Karpas-422 (cell line): Measurements from ENCODE around the gene MMRN1. TPM values are rescaled to one million over a fixed set of nuclear protein-coding genes. Genes with fewer than 3 reads are reported as not detected.
"Not testable (repeated sequence)": the region's sequence is repeated elsewhere in the genome, so short reads cannot be mapped to it uniquely, and the experiment has no call there.

Source experiments
- DNase-seq: peaks from one replicate; pipeline ENCODE4 v3.0.0-alpha.2; 2015
- H2AFZ ChIP-seq: fragments of 200-600 bp; sonication (generic); 2 replicates; pipeline ENCODE4 v1.6.1; 2014; ENCODE audit warnings: antibody characterized with exemption, low read length, mixed read lengths
- H3K27ac ChIP-seq: fragments of 200-600 bp; sonication (generic); 2 replicates; pipeline ENCODE4 v1.5.1; 2014; ENCODE audit warnings: mild to moderate bottlenecking, low read length, moderate library complexity
- H3K27me3 ChIP-seq: fragments of 200-600 bp; sonication (generic); 2 replicates; pipeline ENCODE4 v1.6.1; 2014; ENCODE audit warnings: low read length, mixed read lengths
- H3K36me3 ChIP-seq: fragments of 200-600 bp; sonication (generic); 2 replicates; pipeline ENCODE4 v1.6.1; 2014; ENCODE audit warnings: low read length, mixed read lengths; ENCODE audit not compliant: insufficient read depth
- H3K4me1 ChIP-seq: fragments of 200-600 bp; sonication (generic); 2 replicates; pipeline ENCODE4 v1.6.1; 2014; ENCODE audit warnings: mild to moderate bottlenecking, low read length, mixed read lengths
- H3K4me2 ChIP-seq: fragments of 200-600 bp; sonication (generic); 2 replicates; pipeline ENCODE4 v1.6.1; 2014; ENCODE audit warnings: low read length, low read depth, mild to moderate bottlenecking; ENCODE audit not compliant: poor library complexity, severe bottlenecking
- H3K4me3 ChIP-seq: fragments of 200-600 bp; sonication (generic); 2 replicates; pipeline ENCODE4 v1.5.1; 2014; ENCODE audit warnings: mild to moderate bottlenecking, antibody characterized with exemption, low read length, mixed read lengths
- H3K79me2 ChIP-seq: fragments of 200-600 bp; sonication (generic); 2 replicates; pipeline ENCODE4 v1.6.1; 2014; ENCODE audit warnings: mild to moderate bottlenecking, low read length, mixed read lengths
- H3K9ac ChIP-seq: fragments of 200-600 bp; sonication (generic); 2 replicates; pipeline ENCODE4 v1.6.0; 2014; ENCODE audit warnings: low read length
- H3K9me2 ChIP-seq: fragments of 200-600 bp; sonication (generic), shearing (Covaris generic); replicated peaks from 2 replicates; pipeline ENCODE4 v1.6.0; 2014; ENCODE audit warnings: mild to moderate bottlenecking, low read length, moderate library complexity; ENCODE audit not compliant: insufficient read depth
- H3K9me3 ChIP-seq: fragments of 300-700, 200-600 bp; sonication (generic); 2 replicates; pipeline ENCODE4 v1.6.1; 2014; ENCODE audit warnings: low read length, mixed read lengths
- H4K20me1 ChIP-seq: fragments of 200-600 bp; sonication (generic); 2 replicates; pipeline ENCODE4 v1.6.1; 2014; ENCODE audit warnings: mild to moderate bottlenecking, antibody characterized with exemption, low read length, low read depth; ENCODE audit not compliant: insufficient read depth
- total RNA-seq: library from RNA; depleted of rRNA; stranded (reverse); fragments of >200 nt; shearing (Covaris generic); gene quantifications from 2 replicates; pipeline ENCODE4 v1.2.3, GENCODE V29; 2014; ENCODE audit warnings: low replicate concordance

The MMRN1 gene
- total RNA-seq, 1 experiment from 2014 or later, result not detected

- Histone ChIP-seq H3K9me3 (no peaks in the 10 kb centered on the region), H3K27me3 (no peaks in the 10 kb centered on the region), H3K9ac (no peak overlapping the region), H3K27ac (no peak overlapping the region), H3K4me3 (no peak overlapping the region), H3K9me2 (no peaks in the 10 kb centered on the region), H2AFZ (no peak overlapping the region), H3K4me1 (no peaks in the 10 kb centered on the region), H3K4me2 (no peak overlapping the region), H4K20me1 (no peaks in the 10 kb centered on the region), H3K36me3 (no peaks in the 10 kb centered on the region), H3K79me2 (no peaks in the 10 kb centered on the region)
- no peak for DNase-seq
Observed at GRCh38 chr4:89876548-89876947, 18.1 kb upstream of the MMRN1 start.

- no peak for DNase-seq
- H3K9ac ChIP-seq, result no peak overlapping the region
- H2AFZ ChIP-seq, result no peak overlapping the region
- no peaks in the 10 kb centered on the region for H3K4me1 ChIP-seq
- no peak overlapping the region for H3K27ac ChIP-seq
- no peaks in the 10 kb centered on the region for H4K20me1 ChIP-seq
- H3K79me2 ChIP-seq, result no peaks in the 10 kb centered on the region
- H3K27me3 ChIP-seq, result no peaks in the 10 kb centered on the region
- H3K4me2 ChIP-seq, result no peak overlapping the region
- H3K4me3 ChIP-seq, result no peak overlapping the region
- no peaks in the 10 kb centered on the region for H3K36me3 ChIP-seq
- no peaks in the 10 kb centered on the region for H3K9me2 ChIP-seq
- H3K9me3 ChIP-seq, result no peaks in the 10 kb centered on the region
Observed at GRCh38 chr4:89878611-89879010, 16.0 kb upstream of the MMRN1 start.

- no peak overlapping the region for H3K9ac ChIP-seq
- DNase-seq, result no peak
- H3K4me3 ChIP-seq, result no peak overlapping the region
- H3K27me3 ChIP-seq, result no peaks in the 10 kb centered on the region
- H3K4me1 ChIP-seq, result no peaks in the 10 kb centered on the region
- no peaks in the 10 kb centered on the region for H3K9me3 ChIP-seq
- no peaks in the 10 kb centered on the region for H3K79me2 ChIP-seq
- H2AFZ ChIP-seq, result no peak overlapping the region
- H3K4me2 ChIP-seq, result no peak overlapping the region
- no peak overlapping the region for H3K27ac ChIP-seq
- H4K20me1 ChIP-seq, result no peaks in the 10 kb centered on the region
- no peaks in the 10 kb centered on the region for H3K9me2 ChIP-seq
- no peaks in the 10 kb centered on the region for H3K36me3 ChIP-seq
Observed at GRCh38 chr4:89879215-89879614, 15.4 kb upstream of the MMRN1 start.

- Histone ChIP-seq H3K36me3 (no peaks in the 10 kb centered on the region), H3K4me1 (no peaks in the 10 kb centered on the region), H3K9me2 (no peaks in the 10 kb centered on the region), H3K9ac (no peak overlapping the region), H3K79me2 (no peaks in the 10 kb centered on the region), H3K9me3 (no peaks in the 10 kb centered on the region), H3K4me2 (no peak overlapping the region), H3K27ac (no peak overlapping the region), H3K27me3 (no peaks in the 10 kb centered on the region), H4K20me1 (no peaks in the 10 kb centered on the region), H3K4me3 (no peak overlapping the region), H2AFZ (no peak overlapping the region)
- DNase-seq, result no peak
Observed at GRCh38 chr4:89889289-89889688, 5.4 kb upstream of the MMRN1 start.

GRCh38 chr4:89897867-89898266 lies 3.2 kb downstream of the MMRN1 start:
- DNase-seq, result no peak
- H3K79me2 ChIP-seq, result no peaks in the 10 kb centered on the region
- no peaks in the 10 kb centered on the region for H3K27me3 ChIP-seq
- no peak overlapping the region for H3K27ac ChIP-seq
- H4K20me1 ChIP-seq, result no peaks in the 10 kb centered on the region
- H3K4me2 ChIP-seq, result no peak overlapping the region
- no peak overlapping the region for H3K9ac ChIP-seq
- H2AFZ ChIP-seq, result no peak overlapping the region
- no peak overlapping the region for H3K4me3 ChIP-seq
- no peaks in the 10 kb centered on the region for H3K36me3 ChIP-seq
- no peaks in the 10 kb centered on the region for H3K9me3 ChIP-seq
- no peaks in the 10 kb centered on the region for H3K9me2 ChIP-seq
- H3K4me1 ChIP-seq, result no peaks in the 10 kb centered on the region

DNA sequence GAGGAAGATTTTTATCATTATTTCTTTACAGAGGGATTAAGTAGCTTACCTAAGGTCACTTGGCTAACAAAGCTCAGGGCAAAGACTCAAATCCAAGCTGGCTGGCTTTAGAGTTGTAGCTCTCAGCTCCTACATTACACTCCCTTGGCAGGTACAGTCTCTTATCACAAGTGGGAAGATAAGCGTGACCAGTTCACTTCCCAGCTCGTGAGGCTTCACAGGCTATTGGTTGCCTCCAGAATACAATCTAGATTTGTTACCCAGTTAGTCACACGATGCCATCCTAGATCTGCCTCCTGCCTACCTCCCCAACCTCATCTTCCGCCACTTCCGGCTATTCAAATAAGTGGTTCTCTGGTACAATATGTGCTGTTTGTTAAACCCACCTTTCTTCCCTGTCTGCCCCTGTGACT lies 3.7 kb downstream of the MMRN1 start:
- H4K20me1 ChIP-seq, result no peaks in the 10 kb centered on the region
- no peak overlapping the region for H3K4me2 ChIP-seq
- H3K9ac ChIP-seq, result no peak overlapping the region
- H3K27ac ChIP-seq, result no peak overlapping the region
- no peak overlapping the region for H2AFZ ChIP-seq
- H3K9me2 ChIP-seq, result no peaks in the 10 kb centered on the region
- H3K79me2 ChIP-seq, result no peaks in the 10 kb centered on the region
- no peaks in the 10 kb centered on the region for H3K4me1 ChIP-seq
- no peaks in the 10 kb centered on the region for H3K9me3 ChIP-seq
- H3K36me3 ChIP-seq, result no peaks in the 10 kb centered on the region
- H3K27me3 ChIP-seq, result no peaks in the 10 kb centered on the region
- peak; percentile 42 for DNase-seq
- H3K4me3 ChIP-seq, result no peak overlapping the region

DNA sequence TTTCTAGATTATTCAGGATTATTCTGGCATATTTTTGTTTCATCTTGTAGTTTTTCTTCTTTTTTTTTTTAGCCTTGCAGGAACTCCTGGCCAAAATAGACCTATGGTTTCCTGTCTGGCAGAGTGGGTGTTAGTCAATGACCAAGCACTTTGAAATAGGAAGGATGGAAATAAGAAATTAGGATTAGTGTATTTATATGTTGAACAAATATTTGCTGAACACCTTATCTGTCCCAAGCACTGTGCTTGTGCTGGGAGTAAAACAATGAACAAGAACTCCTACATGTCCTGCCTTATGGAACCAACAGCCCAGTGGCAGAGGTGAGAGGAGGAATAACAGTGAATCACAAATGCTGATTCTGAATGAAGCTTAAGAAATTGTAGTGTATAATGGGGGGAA lies 4.5 kb downstream of the MMRN1 start:
- Histone ChIP-seq H3K4me3 (no peak overlapping the region), H3K27ac (no peak overlapping the region), H3K79me2 (no peaks in the 10 kb centered on the region)

DNA sequence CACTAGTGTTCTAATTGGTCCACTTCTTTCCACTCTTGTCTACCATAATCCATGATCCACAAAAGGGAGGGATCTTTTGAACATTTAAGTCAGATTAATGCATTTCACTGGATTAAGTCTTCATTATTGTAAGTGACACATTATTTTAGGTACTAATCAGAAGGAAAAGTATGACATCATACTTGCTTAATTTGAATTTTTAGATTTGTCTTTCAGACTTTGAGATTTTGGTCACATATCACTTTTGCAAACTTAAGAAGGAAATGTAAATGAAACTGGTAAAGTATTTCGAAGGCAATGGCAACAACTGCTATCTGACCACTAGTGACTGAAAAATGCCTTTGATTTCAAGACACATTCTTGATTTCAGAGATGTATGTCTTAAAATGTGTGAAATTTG lies 5.2 kb downstream of the MMRN1 start:
- Histone ChIP-seq H3K9me3 (no peaks in the 10 kb centered on the region), H3K36me3 (no peaks in the 10 kb centered on the region), H3K27me3 (no peaks in the 10 kb centered on the region), H3K27ac (no peak overlapping the region), H3K9ac (no peak overlapping the region), H2AFZ (no peak overlapping the region), H3K9me2 (no peaks in the 10 kb centered on the region), H3K4me2 (no peak overlapping the region), H3K4me3 (no peak overlapping the region), H4K20me1 (no peaks in the 10 kb centered on the region), H3K79me2 (no peaks in the 10 kb centered on the region), H3K4me1 (no peaks in the 10 kb centered on the region)
- no peak for DNase-seq

More for the DNA sequence above, 4.5 kb downstream of the MMRN1 start:
- no peak overlapping the region for H3K4me2 ChIP-seq
- H3K27me3 ChIP-seq, result no peaks in the 10 kb centered on the region
- no peak overlapping the region for H2AFZ ChIP-seq
- no peaks in the 10 kb centered on the region for H4K20me1 ChIP-seq
- H3K9ac ChIP-seq, result no peak overlapping the region
- no peak for DNase-seq
- H3K4me1 ChIP-seq, result no peaks in the 10 kb centered on the region
- H3K9me3 ChIP-seq, result no peaks in the 10 kb centered on the region
- no peaks in the 10 kb centered on the region for H3K9me2 ChIP-seq
- H3K36me3 ChIP-seq, result no peaks in the 10 kb centered on the region

DNA sequence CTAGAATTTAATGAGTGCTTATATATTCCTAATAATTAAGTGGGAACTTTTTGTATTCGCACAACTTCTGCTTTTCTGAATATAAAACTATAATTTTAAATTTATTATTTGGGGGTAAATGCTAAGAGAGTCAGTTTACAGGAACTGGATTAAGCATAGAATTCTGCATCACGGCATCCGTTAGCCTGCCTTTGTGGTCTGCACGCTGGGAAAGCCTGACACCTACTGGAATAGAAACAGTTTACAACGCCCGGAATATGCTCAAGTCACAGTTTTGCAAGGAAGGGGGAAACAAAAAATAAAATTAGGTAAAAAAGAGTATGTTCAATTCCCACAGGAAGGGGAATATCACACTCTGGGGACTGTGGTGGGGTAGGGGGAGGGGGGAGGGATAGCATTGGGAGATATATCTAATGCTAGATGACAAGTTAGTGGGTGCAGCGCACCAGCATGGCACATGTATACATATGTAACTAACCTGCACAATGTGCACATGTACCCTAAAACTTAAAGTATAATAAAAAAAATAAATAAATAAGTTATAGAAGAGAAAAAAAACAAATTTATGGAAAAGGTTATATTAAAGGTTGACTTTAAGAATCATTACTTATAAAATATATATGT lies 7.3 kb downstream of the MMRN1 start:
- not testable (repeated sequence) for H3K9me2 ChIP-seq, H3K4me2 ChIP-seq, H3K4me1 ChIP-seq, H3K9me3 ChIP-seq, H3K9ac ChIP-seq, H3K79me2 ChIP-seq, H4K20me1 ChIP-seq, H3K36me3 ChIP-seq, H2AFZ ChIP-seq, H3K27me3 ChIP-seq, H3K4me3 ChIP-seq, H3K27ac ChIP-seq
- peak; percentile 76 for DNase-seq
